Stromal cell of bone marrow (primary cell): Measurements from ENCODE around the gene TSTD1.
"Not testable (repeated sequence)": the region's sequence is repeated elsewhere in the genome, so short reads cannot be mapped to it uniquely, and the experiment has no call there.

Experiments used
- DNase-seq: peaks from one replicate; pipeline ENCODE4 v3.0.0-alpha.2; 2012; ENCODE audit warnings: low read depth

TSTD1 gene

GRCh38 chr1:161068306-161069234 is 29.8 kb upstream of the TSTD1 start:
- no peak for DNase-seq

GRCh38 chr1:161066694-161067093 is 27.9 kb upstream of the TSTD1 start:
- DNase-seq, result no peak

- DNase-seq, result not testable (repeated sequence)
These were observed 26.9 kb upstream of the TSTD1 start for GRCh38 chr1:161065681-161066080.

- DNase-seq, result not testable (repeated sequence)
These were observed 25.2 kb upstream of the TSTD1 start for GRCh38 chr1:161063936-161064335.

- DNase-seq, result no peak
These were observed 22.7 kb upstream of the TSTD1 start for GRCh38 chr1:161061419-161061818.

- DNase-seq, result no peak
These were observed 20.5 kb upstream of the TSTD1 start for GRCh38 chr1:161059293-161059692.

GRCh38 chr1:161054805-161055204 is 16.0 kb upstream of the TSTD1 start:
- DNase-seq, result no peak

- no peak for DNase-seq
These were observed 15.5 kb upstream of the TSTD1 start for GRCh38 chr1:161054232-161054631.

GRCh38 chr1:161052899-161053298 is 14.1 kb upstream of the TSTD1 start:
- no peak for DNase-seq

GRCh38 chr1:161051219-161051618 is 12.5 kb upstream of the TSTD1 start:
- no peak for DNase-seq

- DNase-seq, result no peak
These were observed 10.4 kb upstream of the TSTD1 start for GRCh38 chr1:161048949-161049722.

GRCh38 chr1:161047436-161048420 is 9.0 kb upstream of the TSTD1 start:
- DNase-seq, result no peak

GRCh38 chr1:161046605-161047228 is 8.0 kb upstream of the TSTD1 start:
- DNase-seq, result no peak

GRCh38 chr1:161045736-161046604 is 7.2 kb upstream of the TSTD1 start, which contains the start of gene USF1:
Gene USF1, minus strand, starts transcription at chr1:161045977. Its CDS starts 2,702 bp downstream, at chr1:161043275.
- DNase-seq, result peak; percentile 92

- DNase-seq, result peak; percentile 44
These were observed 6.4 kb upstream of the TSTD1 start for GRCh38 chr1:161044908-161045735.

GRCh38 chr1:161044535-161044907 is 5.8 kb upstream of the TSTD1 start:
- no peak for DNase-seq

GRCh38 chr1:161039546-161039945 is 782 bp upstream of the TSTD1 start:
- no peak for DNase-seq

- DNase-seq, result no peak
These were observed 386 bp upstream of the TSTD1 start for GRCh38 chr1:161039154-161039545.
